NCI-H2227 (cell line): ENCODE measurements around the gene HIPK2.

Experiments used
- DNase-seq: peaks from one replicate; lab custom pipeline; 2025; ENCODE audit not compliant: unreplicated experiment; lab: John Stamatoyannopoulos, UW

Gene HIPK2

DNA sequence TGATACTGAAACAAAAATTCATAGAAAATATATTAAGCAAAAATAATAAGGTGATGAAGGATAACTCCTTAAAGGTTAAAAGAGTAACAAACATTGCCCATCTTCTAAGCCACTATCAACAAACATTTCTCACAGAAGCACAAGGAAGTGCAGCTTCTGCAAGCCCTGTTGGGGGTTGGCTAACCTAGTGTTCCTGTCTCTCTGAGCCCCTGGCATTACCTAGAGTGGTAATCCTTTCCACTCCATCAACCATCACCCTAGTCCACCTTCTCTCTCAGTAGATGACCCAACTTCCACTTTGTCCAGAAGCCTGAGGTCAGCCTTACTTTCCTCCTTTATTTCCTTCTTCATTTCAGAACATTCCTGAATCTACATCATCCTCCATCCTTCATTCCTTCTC lies 59.7 kb downstream of the HIPK2 start:
- DNase-seq = no peak

DNA sequence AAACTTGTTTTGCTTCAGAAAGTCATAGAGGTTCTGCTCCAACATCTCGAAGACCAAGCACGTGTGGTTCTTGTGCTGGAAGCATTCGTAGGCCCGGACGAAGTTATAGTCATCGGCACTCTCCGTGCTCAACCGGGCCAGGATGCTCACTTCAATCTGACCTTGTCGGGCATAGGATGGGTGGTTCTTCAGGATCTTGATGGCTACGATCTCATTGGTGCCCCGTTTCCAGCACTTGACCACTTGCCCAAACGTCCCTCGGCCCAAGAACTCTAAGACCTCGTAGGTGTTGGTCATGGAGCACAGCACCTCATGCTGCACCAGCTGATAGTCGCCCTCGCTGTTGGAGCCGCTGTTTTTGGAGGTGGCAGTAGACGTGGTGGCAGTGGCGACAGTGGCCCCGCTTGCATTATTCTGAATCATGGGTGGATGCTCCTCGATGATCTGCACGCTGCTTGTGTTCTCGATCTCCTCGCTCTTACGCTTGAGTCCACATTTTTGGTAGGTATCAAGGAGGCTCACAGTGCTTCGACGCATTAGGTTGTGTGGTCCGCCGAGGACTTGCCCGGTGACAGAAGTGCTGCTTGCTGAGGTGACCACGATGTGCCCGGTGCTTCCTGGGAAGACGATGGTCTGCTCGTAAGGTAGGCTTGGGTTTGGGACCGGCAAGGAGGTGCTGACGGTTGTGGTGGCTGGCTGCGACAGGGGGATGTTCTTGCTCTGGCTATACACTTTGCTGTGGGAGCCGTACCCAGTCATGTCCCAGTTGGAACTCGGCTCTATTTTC lies 61.4 kb downstream of the HIPK2 start:
- no peak for DNase-seq

DNA sequence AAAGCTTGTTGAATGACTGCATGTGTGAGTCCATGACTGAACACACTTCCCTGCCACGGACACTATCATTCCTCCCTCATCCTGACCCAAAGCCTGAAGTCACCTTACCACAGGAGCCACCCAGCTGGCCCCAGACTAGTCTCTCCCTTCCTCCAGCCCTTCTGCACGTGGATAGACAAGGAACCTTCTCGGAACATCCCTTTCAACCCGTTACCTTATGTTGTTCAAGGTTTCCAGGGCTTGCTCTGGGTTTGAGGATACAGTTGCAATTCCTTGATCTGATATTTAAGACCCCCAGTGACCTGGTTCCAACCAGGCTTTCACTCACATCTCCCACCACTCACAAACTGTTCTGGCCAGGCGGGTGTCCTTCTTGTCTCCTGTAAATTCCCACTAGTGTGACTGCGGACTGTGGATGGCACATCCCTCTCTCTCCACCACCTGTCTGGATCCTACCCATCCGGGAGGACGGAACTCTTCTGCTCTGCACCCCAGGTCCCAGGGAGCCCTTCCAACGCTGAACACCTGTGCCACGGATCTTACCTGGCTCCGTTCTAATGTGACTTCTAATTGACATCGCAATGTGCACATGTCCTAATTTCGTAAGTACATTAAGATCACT lies 62.5 kb downstream of the HIPK2 start:
- no peak for DNase-seq

DNA sequence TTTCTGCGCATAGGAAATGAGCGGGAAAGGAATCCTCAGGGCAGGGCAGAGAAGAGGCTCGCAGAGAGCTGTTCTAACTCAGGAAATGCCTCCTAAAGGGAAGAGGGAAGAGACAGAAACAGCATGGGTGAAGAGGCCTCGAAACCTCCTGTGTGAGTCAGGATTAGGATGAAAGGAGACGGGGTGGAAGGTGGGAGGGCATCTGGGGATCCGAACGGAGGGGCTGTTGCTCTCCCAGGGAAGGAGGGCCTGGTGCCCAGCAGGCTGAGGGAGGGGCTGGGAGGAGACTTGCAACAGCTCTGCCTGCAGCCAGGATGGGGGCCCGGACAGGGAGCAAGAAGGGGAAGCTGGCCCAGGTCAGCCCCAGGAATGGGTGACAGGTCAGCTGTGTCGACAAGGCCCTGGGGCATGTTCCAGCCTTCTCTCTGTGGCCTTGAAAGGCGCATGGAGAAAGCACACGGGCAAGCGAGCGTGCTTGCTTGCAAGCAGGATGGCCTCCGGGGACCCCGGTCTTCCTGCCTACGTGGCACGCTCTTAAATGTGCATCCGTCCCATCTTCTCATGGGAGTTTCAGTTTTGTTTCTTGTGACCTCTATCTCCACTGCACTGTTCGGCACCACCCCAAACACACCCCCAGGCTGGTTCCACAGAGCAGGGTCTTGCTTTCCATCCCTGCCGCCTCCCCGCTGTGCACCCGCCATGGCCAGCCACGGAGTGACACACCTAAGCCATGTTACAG lies 63.5 kb downstream of the HIPK2 start:
- DNase-seq = no peak

DNA sequence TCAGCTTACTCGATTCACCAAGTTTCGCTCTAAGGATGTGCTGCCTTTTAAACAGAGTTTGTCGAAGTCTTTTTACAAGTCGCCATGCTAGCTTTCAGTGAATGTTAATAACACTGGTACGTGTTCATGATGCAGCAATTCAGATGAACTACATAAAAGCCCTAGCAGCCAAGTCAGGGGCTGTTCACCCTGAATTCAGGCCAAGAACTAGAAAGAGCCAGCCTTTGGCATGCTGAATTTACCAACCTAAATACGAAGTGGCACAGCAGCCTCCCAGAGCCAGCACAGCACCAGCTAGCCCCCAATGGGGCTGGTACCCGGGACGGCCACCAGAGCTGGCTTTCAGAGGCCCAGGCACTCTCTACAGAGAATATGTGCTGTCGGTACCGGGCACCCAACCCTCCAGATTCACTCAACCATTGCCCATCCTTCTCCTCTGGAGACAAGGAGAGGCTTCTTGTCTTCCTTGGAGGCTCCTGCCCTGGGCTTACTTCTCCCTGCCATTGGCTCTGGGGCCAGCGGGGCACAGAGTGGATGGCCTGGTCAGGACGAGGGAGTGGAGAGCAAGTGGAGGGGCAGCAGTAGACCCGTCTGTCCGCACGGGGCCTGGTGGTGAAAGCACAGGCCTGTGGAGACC lies 64.2 kb downstream of the HIPK2 start:
- no peak for DNase-seq

DNA sequence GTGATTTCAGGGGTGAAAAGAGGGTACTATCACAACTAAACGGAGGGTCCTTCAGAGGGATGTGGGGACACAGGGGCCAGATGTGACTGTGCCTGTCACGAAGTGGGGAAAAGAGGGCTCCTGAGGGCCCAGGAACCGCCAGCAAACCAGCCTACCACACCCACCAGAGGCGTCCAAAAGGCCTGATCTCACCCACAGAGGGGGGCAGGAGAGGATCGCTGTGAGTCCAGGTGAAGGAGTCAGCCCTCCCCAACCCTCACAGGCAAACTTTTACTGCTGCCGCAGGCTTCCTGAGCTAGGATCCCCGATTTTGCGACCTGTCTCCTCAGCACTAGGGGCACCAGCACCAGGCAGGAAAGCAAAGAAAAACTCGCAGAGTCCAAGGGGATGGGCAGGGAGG lies 64.7 kb downstream of the HIPK2 start:
- no peak for DNase-seq

DNA sequence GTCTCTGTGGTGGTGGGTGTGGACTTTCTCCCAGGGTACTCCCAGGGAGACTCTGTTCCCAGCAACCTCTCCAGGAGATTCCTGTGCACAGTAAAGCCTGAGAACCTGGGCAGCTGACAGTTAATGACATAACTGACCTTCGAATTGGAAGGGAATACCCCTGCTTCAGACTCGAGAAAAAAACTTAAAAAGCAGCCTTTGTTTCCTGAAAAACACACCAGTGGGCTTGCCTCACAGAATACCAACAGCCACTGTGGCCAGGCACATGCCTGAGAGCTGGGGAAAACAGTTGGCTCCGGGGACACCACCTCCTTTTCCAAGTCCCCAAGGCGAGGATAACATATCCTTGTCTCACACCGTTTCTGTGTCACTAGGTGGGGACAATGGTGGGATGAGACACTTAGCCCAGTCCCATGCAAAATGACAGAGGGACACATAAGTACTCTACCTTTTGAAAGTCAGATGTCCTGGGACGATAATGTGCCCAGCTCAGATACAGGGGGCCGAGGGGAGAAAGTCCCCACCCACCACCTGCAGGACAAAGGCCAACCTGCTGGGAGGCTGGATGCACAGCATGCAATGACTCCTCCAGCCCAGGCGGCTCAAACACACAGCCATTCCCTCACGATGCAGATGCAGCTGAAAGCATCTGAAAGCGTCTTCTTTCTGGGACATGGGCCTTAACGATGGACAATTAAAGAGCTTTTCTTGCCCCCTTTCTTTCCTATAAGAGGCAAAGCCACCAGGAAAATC lies 65.6 kb downstream of the HIPK2 start:
- no peak for DNase-seq

DNA sequence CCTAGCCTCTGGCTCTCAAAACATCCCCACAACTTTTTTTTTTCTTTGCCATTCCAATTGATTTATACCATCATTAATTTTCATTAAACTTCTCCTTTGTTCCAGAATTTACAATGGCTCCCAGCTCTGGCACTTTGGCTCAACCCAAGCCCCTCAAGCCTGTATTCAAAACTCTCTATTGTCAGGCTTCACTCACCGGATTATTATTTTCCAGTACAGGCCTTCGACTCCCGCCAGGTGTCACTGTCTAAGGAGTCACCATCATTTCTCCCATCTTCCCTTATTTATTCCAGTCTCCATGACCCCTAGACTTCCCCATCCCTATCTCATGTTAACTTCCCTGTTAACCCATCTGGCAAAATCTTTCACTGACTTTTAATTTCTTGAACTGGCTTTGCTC lies 67.8 kb downstream of the HIPK2 start:
- DNase-seq = no peak

DNA sequence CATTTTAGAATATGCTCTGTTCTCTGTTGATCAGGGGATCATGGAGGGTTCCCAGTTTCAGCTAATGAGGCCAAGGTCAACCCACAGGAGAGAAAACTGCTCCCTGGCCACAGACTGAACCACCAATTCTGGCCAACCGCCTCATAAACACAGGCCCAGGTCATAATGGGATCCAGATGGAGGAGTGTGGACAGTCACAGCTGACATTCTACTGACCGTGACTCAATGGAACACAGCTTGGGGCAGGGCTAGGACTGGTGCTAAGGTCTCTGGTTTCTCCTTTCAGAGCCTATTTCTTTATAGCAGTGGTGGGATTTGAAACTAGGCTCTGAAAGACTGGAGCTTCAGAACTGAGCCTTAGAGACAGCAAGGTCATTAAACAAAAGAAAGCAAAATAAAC lies 68.3 kb downstream of the HIPK2 start:
- no peak for DNase-seq

DNA sequence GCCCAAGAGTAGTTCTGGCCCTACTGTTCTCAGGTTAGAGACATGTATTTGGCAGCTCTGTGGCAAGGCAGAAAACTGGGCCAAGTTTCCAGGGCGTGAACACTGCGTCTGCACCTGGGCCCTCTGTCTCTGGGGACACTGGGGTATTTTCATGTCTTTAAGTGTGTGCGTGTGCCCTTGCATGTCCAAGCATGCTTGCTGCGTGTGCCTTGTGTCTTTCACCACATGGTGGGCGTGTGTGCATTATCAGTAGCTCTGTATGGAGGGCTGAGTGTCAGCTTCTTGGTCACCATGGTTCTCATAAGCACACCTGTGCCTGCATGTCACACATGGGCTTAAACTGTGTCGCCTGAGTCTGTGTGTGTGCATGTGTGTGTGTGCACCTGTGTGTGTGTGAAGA lies 69.3 kb downstream of the HIPK2 start:
- DNase-seq = no peak

DNA sequence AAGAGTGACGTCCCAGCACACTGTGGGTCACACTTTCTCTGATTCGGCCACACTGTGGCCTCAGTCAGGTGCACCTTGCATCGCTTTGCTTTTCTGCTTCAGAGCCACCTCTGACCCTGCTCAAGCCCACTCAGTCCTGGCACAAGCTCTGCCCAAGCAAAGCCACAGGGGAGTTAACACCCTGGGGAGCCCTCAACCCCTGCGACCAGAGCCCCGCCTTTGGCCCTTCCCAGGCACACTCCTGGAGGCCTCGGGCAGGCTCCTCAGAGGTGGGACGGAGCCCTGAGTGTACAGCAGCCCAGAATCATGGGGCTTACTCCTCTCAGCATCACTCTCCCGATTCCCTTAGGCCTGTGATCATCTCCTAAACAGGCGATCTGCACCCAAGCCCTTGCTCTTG lies 71.0 kb downstream of the HIPK2 start:
- no peak for DNase-seq

DNA sequence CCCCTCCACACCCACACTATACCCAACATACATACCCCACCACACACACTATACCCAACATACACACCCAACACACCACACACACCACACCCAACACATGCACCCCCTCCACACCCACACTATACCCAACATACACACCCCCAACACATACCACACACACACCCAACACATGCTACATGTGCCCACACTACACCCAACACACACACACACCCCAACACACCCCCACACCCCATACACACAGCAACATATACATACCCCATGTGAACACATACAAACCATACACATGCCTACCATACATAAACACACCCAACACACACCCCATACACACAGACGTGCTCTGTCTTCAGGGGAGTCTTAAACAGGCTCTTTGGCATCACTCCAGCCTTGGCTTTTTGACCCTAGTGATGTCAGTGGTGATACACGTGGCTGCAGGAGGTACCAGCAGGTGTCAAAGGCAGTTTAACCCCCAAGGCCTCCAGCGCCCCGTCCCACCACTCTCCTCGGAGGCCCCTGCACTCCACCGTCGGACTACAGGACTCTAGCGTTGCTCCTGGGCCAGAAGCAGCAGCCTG lies 73.4 kb downstream of the HIPK2 start:
- no peak for DNase-seq

DNA sequence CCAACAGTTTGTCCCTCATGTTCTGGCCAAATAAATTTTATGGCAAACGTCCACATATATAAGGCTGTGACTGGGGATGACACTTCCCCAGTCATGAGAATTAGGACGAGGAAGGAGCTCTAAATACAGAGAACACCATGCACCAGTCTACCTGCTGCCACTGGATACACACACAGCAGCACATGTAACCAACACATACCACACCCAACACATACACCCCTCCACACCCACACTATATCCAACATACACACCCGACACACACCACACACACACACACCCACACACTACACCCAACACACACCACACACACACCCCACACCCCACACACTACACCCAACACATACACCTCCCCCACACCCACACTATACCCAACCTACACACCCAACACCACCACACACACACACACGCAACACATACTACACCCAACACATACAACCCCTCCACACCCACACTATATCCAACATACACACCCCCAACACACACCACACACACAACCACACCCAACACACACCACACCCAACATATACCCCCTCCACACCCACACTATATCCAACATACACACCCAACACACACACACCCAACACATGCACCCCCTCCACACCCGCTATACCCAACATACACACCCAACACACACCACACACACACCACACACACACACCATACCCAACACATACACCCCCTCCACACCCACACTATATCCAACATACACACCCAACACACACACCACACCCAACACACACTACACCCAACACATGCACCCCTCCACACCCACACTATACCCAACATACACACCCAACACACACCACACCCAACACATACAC lies 74.1 kb downstream of the HIPK2 start:
- DNase-seq = no peak

DNA sequence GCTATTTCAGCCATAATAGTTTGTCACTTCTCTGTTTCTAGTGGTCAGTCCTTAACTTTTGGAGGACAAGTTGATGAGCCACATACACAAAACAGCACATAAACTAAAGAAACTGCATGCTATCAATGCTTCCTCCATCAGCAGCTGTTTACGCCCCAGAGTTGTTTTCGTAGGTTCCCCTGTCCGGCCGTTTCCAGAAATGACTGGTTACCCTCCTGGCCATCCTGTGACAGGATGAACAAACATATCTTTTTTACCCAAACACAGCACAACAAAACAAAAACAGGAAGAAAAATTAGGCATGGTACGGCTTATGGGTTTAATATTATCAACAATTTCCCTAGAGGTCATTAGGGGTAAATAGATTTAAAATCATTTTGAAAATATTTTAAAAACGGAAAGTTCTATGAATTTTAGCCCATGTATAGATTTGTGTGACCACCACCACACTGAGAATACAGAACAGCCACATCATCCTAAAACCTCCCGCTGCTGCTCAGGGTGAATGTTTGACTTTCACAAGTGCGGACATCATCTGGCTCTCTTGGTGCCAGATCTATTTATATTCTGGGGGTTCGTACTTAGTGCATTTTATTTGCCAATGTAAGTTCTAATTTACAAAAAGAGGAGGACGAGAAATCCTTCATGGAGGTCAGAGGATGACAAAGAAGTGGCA lies 74.8 kb downstream of the HIPK2 start:
- no peak for DNase-seq

DNA sequence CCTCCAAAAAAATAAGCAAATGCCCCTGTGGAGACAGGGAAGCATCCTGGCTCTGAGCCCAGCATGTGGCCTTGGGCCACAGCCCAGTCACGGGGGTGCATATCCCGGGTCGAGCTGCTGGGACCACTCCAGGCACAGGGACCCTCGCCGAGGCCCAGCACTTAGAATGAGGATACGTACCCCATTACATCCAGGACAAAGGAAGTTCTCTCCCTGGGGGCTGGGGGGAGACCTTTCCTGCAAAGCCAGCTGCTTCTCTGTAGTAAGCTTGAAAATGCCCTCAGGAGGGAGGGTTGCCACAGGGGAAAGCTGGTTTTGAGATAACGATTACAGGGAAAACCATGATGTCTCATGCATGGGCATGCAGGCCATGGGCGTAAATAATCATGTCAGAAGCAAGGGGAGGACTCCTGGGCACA lies 75.5 kb downstream of the HIPK2 start:
- DNase-seq = no peak

DNA sequence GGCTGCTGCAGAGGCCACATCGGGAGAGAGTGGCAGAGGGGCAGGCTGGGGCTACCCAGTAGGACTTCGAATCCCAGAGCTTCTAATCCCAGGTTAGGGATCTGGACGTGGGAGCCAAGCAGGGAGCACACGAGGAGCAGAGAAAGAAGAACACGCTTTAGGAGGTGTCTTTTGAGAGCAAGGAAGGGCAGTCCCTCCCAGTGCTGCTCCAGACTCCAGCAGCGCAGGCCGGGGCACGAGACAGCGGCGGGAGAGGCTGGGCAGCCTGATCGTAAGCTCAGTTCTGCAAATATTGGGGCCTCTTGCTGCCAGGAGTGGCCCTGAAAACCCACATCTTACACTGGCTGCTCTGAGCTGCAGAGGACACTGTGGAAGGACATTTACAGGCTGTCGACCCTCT lies 75.9 kb downstream of the HIPK2 start:
- DNase-seq = no peak

DNA sequence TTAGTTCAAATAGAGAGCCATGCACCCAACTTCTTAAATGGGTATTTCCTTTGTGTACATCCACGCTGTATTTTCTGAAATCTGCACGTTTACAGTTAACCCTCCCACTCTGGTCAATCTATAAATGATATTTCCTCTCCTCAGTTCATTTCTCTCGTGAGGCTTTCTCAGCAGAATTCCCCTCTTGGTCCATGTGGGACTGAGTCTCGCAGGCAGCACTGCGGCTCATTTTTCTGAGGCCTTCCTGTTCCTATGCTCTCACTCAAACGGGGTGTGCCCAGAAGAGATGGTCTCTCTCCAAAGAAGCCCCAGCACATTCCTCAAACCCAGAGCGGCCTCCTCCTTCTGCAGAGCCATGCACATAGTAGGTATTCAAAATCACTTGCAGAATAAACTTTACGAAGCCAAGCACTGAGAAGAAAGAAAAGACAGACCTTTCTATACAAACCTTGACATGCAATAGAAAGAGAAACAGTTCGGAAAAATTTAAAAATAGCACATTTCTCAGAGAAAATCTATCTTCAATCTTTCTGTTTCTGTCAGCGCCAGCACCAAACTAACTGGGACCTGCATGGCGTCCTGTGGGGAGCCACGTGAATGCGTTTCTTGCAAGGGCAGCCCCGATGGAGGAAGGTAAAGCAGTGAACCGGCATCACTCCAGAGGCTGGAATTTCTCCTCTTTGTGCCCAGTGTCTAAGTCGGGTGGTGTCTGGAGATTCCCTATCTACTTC lies 77.1 kb downstream of the HIPK2 start:
- DNase-seq = no peak

DNA sequence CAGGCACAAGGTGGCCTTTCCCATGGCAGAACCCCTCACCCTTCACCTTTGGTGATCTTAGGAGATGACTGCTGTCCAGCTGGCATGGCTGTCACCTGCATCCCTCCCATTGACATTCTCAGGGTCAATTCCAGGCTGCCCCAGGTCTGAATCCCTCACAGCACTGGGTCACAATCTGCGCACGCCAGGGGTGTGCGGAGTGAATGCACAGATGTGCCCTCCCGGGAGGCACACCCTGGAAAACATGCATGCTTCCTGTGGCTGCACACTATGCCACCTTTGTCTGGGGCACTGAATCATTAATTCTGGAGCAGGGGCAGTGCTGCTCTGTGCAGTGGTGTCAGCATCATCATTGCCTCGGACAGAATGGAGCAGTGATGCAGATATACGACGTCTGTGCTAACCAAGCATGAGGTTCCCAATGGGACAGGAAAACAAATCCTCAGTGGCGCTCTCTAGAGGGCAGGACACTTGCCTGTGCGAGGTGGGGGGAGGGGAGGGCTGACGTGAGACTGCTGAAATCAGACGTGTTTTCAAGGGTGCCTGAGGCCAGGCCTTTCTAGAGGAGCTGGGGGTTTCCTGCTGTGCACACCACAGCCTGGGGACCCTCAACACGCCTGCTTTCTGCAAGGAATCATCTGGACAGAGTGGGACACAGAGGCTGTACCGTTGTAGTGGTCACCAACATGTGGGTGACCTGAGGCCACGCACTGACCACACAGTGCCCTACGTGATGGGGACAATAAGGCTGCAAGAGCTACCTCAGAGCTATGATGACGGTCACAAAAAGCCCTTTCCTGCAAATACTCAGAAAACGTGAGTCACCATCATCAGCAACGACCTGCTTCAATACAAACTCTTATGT lies 77.9 kb downstream of the HIPK2 start:
- DNase-seq = no peak
